ENCODE data around the gene RBM38. TPM values are rescaled to one million over a fixed set of nuclear protein-coding genes. Genes with fewer than 3 reads are reported as not detected.
A peak's percentile ranks its signal among the peaks of the same experiment; 100 is the strongest.

The RBM38 gene
- total and polyA plus RNA-seq, 7 donors = 73.2 to 308 (median 135) TPM

DNA sequence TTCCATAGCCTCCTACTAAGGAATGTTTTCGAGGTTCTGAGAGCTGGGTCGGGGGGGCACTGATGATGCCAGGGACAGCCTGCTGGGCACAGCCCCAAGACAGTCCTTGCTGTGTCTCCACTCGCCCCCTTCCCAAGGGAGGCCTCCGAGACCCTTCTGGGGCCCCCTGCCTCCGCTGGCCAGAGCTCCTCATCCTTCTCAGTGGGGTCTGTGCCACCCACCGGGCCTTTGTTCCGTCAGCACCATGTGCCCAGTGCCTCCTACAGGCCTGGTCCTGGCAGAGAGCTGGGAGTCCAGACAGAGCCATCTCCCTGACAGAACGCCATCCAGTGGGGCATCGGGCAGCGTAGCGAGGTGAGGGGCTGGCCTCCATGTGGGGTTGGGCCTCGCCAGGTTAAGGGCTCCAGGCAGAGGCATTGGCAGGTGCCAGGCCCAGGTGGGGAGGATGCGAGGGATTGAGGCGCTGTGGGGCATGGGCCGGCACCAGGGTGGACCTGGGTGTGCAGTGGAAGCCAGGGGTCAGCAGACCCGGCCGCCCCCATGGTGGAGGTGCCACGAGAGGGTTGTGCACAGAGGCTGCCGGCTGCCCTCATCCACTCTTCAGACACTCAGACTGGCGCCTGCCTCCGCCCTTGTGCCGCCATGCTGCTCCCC lies 13.3 kb downstream of the RBM38 start:
- Histone ChIP-seq H3K4me1 (peaks cover 81% of the 10 kb centered on the region), H3K27me3 (ENCODE audit: insufficient read depth in 3 of 3, low read length in 2 of 3) (no peaks in the 10 kb centered on the region), H3K36me3 (ENCODE audit: insufficient read depth in 1 of 2, low read depth in 1 of 2) (peaks cover 4 to 76% of the 10 kb centered on the region in 2 donors), H3K4me3 (no peak overlapping the region), H3K9me3 (no peaks in the 10 kb centered on the region), H3K27ac (peak overlapping the region; percentile 74)
- DNase-seq (peak; percentile 10 to 58), ATAC-seq (no peak)
- intact Hi-C loops (cut with DNase I) = no loop called here
- 88 to 95% (median 94%) methylated on average over 20 to 22 of the region's 22 CpGs for WGBS, 3 donors
- TF ChIP-seq, protein P1, sequence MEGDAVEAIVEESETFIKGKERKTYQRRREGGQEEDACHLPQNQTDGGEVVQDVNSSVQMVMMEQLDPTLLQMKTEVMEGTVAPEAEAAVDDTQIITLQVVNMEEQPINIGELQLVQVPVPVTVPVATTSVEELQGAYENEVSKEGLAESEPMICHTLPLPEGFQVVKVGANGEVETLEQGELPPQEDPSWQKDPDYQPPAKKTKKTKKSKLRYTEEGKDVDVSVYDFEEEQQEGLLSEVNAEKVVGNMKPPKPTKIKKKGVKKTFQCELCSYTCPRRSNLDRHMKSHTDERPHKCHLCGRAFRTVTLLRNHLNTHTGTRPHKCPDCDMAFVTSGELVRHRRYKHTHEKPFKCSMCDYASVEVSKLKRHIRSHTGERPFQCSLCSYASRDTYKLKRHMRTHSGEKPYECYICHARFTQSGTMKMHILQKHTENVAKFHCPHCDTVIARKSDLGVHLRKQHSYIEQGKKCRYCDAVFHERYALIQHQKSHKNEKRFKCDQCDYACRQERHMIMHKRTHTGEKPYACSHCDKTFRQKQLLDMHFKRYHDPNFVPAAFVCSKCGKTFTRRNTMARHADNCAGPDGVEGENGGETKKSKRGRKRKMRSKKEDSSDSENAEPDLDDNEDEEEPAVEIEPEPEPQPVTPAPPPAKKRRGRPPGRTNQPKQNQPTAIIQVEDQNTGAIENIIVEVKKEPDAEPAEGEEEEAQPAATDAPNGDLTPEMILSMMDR (IDR thresholded peaks at IDR 0.05) = no peak

DNA sequence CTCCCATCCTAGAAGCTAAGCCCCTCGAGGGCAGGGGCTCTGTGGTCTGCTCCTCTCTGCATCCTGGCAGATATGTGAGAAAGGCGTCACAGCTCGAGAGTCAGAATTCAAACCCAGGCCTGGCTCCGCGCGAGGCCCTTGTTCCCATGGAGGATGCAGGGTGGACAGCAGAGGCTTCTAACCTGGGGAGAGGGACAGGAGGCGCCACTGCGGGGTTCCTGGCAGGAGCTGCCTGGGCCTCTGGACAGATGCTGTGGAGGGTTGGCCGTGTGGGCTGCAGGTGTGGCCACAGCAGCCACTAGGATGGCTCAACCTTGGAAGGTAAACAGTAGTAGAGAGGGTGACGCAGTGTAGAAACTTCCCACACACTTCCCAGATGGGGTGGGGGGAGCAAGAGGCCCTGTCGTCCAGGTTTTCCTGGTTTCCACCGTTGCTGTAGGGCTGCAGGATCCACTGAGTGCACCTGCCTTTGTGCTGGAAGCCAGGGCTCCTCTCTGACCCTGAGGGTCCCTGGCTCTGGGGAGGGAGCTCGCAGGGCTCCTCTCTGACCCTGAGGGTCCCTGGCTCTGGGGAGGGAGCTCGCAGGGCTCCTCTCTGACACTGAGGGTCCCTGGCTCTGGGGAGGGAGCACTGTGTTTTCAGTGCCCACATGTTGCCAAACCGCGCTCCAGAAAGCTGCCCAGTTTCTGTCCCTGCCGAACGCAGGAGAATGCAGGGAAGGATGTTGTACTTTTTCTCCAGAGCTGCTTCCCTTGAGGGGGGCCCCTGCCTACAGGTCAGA lies 14.2 kb downstream of the RBM38 start:
- Histone ChIP-seq H3K4me3 (no peak overlapping the region), H3K36me3 (ENCODE audit: insufficient read depth in 1 of 2, low read depth in 1 of 2) (peaks cover 4 to 80% of the 10 kb centered on the region in 2 donors), H3K27ac (peak overlapping the region; percentile 74), H3K4me1 (peaks cover 72% of the 10 kb centered on the region), H3K9me3 (no peaks in the 10 kb centered on the region), H3K27me3 (ENCODE audit: insufficient read depth in 3 of 3, low read length in 2 of 3) (no peaks in the 10 kb centered on the region)
- intact Hi-C loops (cut with DNase I) = no loop called here
- TF ChIP-seq, protein P1 (IDR thresholded peaks at IDR 0.05) = no peak
- WGBS, 3 donors = 82 to 88% (median 82%) methylated on average over 18 of the region's 18 CpGs
- no peak for ATAC-seq
- peak; percentile 11 to 41 for DNase-seq

DNA sequence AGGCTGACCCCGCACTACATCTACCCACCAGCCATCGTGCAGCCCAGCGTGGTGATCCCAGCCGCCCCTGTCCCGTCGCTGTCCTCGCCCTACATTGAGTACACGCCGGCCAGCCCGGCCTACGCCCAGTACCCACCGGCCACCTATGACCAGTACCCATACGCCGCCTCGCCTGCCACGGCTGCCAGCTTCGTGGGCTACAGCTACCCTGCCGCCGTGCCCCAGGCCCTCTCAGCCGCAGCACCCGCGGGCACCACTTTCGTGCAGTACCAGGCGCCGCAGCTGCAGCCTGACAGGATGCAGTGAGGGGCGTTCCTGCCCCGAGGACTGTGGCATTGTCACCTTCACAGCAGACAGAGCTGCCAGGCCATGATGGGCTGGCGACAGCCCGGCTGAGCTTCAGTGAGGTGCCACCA lies 16.4 kb downstream of the RBM38 start:
- no peaks in the 10 kb centered on the region for H3K9me3 ChIP-seq

DNA sequence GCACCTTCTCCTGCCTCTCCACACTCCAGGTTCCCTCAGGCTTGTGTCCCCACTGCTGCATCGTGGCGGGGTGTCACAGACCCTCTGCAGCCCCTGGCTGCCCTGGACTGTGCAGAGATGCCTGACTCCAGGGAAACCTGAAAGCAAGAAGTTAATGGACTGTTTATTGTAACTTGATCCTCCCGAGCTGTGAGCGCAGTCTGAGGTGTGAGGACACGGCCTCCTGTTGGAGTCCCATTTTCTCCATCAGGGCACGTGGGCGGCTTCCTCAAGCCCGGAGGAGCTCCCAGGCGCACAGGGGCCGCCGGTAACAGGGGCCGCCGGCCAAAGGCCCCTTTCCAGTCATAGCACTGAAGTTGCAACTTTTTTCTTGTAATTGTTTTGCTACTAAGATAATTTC lies 16.9 kb downstream of the RBM38 start:
- TF ChIP-seq, protein P1 (IDR thresholded peaks at IDR 0.05) = no peak
- H3K27ac ChIP-seq = peak overlapping the region; percentile 74
- no peaks in the 10 kb centered on the region for H3K9me3 ChIP-seq
- peaks cover 49% of the 10 kb centered on the region for H3K4me1 ChIP-seq
- no peaks in the 10 kb centered on the region for H3K27me3 ChIP-seq (ENCODE audit: insufficient read depth in 3 of 3, low read length in 2 of 3)
- H3K4me3 ChIP-seq = no peak overlapping the region
- ATAC-seq = peak in 3 of 4 donors; percentile 8 to 52 (median 47)
- DNase-seq = peak; percentile 8 to 53
- peaks cover 4 to 62% of the 10 kb centered on the region in 2 donors for H3K36me3 ChIP-seq (ENCODE audit: insufficient read depth in 1 of 2, low read depth in 1 of 2)
- 43 to 59% (median 48%) methylated on average over 13 of the region's 13 CpGs for WGBS, 3 donors
- intact Hi-C loops (cut with DNase I) = no loop called here

More for the DNA sequence above, 16.4 kb downstream of the RBM38 start:
- Histone ChIP-seq H3K36me3 (ENCODE audit: insufficient read depth in 1 of 2, low read depth in 1 of 2) (peaks cover 4 to 68% of the 10 kb centered on the region in 2 donors), H3K27me3 (ENCODE audit: insufficient read depth in 3 of 3, low read length in 2 of 3) (no peaks in the 10 kb centered on the region), H3K4me1 (peaks cover 55% of the 10 kb centered on the region), H3K4me3 (no peak overlapping the region), H3K27ac (peak overlapping the region; percentile 74)
- TF ChIP-seq, protein P1 (IDR thresholded peaks at IDR 0.05) = no peak
- WGBS, 3 donors = 85 to 92% (median 88%) methylated on average over 29 of the region's 29 CpGs
- DNase-seq (peak in 1 of 2 donors; percentile 12), ATAC-seq (peak; percentile 5 to 15 (median 12))
- intact Hi-C loops (cut with DNase I) = no loop called here

Measured in psoas muscle (tissue), 8 donors.